ENCODE data around the gene CAPN11.

DNA sequence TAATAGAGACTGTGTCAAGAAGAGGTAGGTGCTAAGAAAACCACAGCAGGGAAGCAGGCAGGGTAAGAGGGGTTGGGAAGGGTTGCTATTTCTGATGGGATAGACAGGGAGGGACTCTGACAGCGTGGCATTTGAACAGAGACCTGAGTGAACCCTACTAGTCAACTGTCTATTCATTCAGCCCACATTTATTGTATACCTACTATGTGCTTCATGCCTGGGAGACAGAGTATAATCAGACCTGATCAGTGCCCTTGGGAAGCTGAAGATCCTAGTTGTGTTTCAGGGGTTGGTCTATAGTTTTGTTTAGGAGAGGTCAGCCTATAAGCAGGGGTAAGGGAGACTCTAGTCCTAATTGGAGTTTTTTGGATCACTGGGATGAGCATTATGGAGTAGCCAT is 14.9 kb upstream of the CAPN11 start:
- TF ChIP-seq, protein P1, sequence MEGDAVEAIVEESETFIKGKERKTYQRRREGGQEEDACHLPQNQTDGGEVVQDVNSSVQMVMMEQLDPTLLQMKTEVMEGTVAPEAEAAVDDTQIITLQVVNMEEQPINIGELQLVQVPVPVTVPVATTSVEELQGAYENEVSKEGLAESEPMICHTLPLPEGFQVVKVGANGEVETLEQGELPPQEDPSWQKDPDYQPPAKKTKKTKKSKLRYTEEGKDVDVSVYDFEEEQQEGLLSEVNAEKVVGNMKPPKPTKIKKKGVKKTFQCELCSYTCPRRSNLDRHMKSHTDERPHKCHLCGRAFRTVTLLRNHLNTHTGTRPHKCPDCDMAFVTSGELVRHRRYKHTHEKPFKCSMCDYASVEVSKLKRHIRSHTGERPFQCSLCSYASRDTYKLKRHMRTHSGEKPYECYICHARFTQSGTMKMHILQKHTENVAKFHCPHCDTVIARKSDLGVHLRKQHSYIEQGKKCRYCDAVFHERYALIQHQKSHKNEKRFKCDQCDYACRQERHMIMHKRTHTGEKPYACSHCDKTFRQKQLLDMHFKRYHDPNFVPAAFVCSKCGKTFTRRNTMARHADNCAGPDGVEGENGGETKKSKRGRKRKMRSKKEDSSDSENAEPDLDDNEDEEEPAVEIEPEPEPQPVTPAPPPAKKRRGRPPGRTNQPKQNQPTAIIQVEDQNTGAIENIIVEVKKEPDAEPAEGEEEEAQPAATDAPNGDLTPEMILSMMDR (IDR thresholded peaks at IDR 0.05 in 2 of 3, conservative IDR thresholded peaks at IDR 0.05 in 1 of 3; ENCODE audit: control insufficient read depth in 2 of 3, extremely low read depth in 1 of 3, insufficient read depth in 1 of 3, low read depth in 3 of 3, low read length in 3 of 3) = no peak
- no peak for TF ChIP-seq POLR2A (IDR thresholded peaks at IDR 0.05; ENCODE audit: low read depth, low read length)
- TF ChIP-seq MXI1 (IDR thresholded peaks at IDR 0.05; ENCODE audit: low read depth, low read length) = no peak

Measured in GM12878 (cell line).